ENCODE data around the gene GRIK4.

GRCh38 chr11:120750647-120751549 is 239.3 kb downstream of the GRIK4 start:
- no peak for TF ChIP-seq GATA2 (IDR thresholded peaks at IDR 0.05; ENCODE audit: low read depth, low read length)
- no peak for TF ChIP-seq GATA3 (IDR thresholded peaks at IDR 0.05; ENCODE audit: low read depth, low read length)
